Measurements from ENCODE around the gene THOC7. TPM values are rescaled to one million over a fixed set of nuclear protein-coding genes. Genes with fewer than 3 reads are reported as not detected.

Gene THOC7
- total and polyA plus RNA-seq, 5 donors from 2014 or later, result 37.3 to 96.7 (median 75.6) TPM

DNA sequence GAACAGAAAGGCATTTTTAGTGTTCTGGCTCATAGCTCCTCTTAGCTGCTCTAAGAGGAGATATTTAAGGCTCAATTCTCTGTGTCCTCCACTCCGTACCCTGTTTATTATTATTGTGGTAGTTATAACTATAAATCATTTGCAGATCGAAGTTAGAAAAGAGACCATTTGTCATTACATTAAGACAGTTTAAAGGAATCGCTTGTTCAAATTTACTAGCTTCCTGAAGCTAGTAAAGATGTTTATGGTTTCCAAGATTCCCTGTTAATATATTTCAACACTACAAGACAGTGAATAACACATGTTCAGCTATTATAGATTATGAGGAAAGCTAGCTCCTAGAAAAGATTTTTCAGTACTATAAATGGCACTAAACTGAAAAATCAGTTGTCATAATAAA, 12.7 kb upstream of the THOC7 start:
- Histone ChIP-seq H3K9me3 (ENCODE audit: control insufficient read depth in 2 of 2, low read length in 2 of 2) (no peaks in the 10 kb centered on the region), H3K36me3 (ENCODE audit: control insufficient read depth, insufficient read depth, low read length) (peaks cover 4% of the 10 kb centered on the region), H3K4me1 (ENCODE audit: control insufficient read depth, insufficient read depth, low read length, poor library complexity, severe bottlenecking) (peaks cover 20% of the 10 kb centered on the region), H3K4me3 (ENCODE audit: low read depth, low read length) (no peak overlapping the region), H3K27me3 (ENCODE audit: control insufficient read depth, insufficient read depth, low read length) (no peaks in the 10 kb centered on the region), H3K27ac (ENCODE audit: insufficient read depth, low read length, poor library complexity, severe bottlenecking) (no peak overlapping the region)
- peaks cover 0 to 1% (median 0%) of the 10 kb centered on the region in 7 donors for H3K9me3 Mint-ChIP-seq
- ATAC-seq (ENCODE audit: low read depth in 2 of 2), result no peak
- no peaks in the 10 kb centered on the region for H3K27me3 Mint-ChIP-seq
- peaks cover 52 to 79% (median 61%) of the 10 kb centered on the region in 4 donors for H3K4me1 Mint-ChIP-seq
- no peak for DNase-seq
- H3K27ac Mint-ChIP-seq, result no peak overlapping the region
- no peaks in the 10 kb centered on the region for H3K36me3 Mint-ChIP-seq
- no peak overlapping the region for H3K4me3 Mint-ChIP-seq

DNA sequence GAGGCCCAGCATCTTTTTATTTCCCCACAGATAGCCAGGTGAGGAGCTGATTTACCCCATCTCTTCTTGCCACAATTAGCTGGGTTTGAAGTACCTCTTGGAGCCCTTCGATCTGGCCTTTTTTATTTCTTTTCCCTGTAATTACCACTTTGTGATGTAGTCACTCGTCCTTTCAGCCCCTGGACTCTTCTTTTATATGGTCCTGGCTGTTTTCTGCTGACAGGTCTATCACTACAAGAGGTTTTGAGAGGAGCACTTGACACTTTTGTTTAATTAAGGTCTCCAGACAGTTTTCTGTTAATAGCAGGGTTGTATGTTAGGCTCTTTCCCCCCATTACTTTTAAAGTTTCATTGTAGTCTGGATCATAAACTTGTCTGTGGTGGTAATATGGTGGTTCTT, 11.9 kb upstream of the THOC7 start:
- no peaks in the 10 kb centered on the region for H3K9me3 Mint-ChIP-seq
- peaks cover 53 to 77% (median 61%) of the 10 kb centered on the region in 4 donors for H3K4me1 Mint-ChIP-seq
- ATAC-seq (ENCODE audit: low read depth in 2 of 2) (no peak), DNase-seq (no peak)
- Histone ChIP-seq H3K4me1 (ENCODE audit: control insufficient read depth, insufficient read depth, low read length, poor library complexity, severe bottlenecking) (peaks cover 20% of the 10 kb centered on the region), H3K9me3 (ENCODE audit: control insufficient read depth in 2 of 2, low read length in 2 of 2) (no peaks in the 10 kb centered on the region), H3K36me3 (ENCODE audit: control insufficient read depth, insufficient read depth, low read length) (peaks cover 4% of the 10 kb centered on the region), H3K27ac (ENCODE audit: insufficient read depth, low read length, poor library complexity, severe bottlenecking) (no peak overlapping the region), H3K4me3 (ENCODE audit: low read depth, low read length) (no peak overlapping the region), H3K27me3 (ENCODE audit: control insufficient read depth, insufficient read depth, low read length) (no peaks in the 10 kb centered on the region)
- no peaks in the 10 kb centered on the region for H3K36me3 Mint-ChIP-seq
- H3K27me3 Mint-ChIP-seq, result no peaks in the 10 kb centered on the region
- H3K27ac Mint-ChIP-seq, result peak overlapping the region; percentile 1 to 49 (median 38)
- H3K4me3 Mint-ChIP-seq, result peak overlapping the region in 1 of 4 donors; percentile 21

DNA sequence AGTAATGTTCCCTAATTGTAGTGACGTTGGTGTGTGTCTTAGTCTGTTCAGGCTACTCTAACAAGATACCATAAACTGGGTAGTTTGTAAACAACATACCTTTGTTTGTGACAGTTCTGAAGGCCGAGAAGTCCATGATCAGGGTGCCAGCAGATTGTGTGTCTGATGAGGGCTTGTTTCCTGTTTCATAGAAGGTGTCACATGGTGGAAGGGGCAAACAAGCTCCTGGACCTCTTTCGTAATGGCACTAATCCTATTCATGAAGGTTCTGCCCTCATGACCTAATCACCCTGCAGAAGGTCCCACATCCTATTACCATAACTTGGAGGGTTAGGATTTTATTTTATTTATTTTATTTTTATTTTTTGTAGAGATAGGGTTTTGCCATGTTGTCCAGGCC, 11.2 kb upstream of the THOC7 start:
- peaks cover 51 to 76% (median 60%) of the 10 kb centered on the region in 4 donors for H3K4me1 Mint-ChIP-seq

DNA sequence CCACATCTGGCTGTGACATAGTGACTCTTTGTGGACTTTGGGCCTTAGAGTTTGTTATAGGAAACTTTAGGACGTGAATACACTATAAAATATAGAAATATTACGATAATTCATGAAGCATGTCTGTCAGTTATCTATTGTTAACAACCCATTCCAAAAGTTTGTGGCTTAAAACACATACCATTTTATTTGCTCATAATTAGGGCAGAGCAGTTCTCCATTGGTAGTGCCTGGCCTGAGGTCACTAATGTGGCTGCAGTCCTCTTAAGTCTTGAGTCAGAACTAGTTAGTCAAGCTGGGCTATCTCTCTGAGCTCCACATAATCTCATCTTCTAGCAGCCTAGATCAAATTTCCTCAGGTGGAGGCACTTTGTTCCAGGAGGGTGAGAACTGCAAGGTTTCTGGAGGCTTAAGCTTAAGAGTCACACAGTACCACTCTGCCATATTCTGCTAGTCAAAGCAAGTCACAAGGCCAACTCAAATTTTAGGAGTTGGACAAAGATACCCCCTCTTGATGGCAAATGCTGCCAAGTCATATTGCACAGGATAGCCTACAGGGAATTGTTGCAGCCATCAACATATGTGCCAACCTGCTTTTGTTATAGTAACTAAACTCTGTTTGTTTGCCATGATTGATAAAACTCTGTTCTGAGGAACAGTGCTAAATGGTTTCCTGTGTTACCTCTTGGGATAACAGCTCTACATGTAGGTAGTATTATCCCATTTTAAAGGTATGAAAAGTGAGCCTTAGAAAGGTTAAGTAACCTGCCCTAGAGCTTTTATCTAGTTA, 8.7 kb upstream of the THOC7 start:
- no peaks in the 10 kb centered on the region for H3K27me3 Mint-ChIP-seq
- no peak overlapping the region for H3K27ac ChIP-seq (ENCODE audit: insufficient read depth, low read length, poor library complexity, severe bottlenecking)
- no peaks in the 10 kb centered on the region for H3K9me3 Mint-ChIP-seq
- peaks cover 4% of the 10 kb centered on the region for H3K36me3 ChIP-seq (ENCODE audit: control insufficient read depth, insufficient read depth, low read length)
- H3K4me1 ChIP-seq (ENCODE audit: control insufficient read depth, insufficient read depth, low read length, poor library complexity, severe bottlenecking), result peaks cover 5% of the 10 kb centered on the region
- ATAC-seq (ENCODE audit: low read depth in 2 of 2) (no peak), DNase-seq (no peak)
- no peaks in the 10 kb centered on the region for H3K36me3 Mint-ChIP-seq
- no peak overlapping the region for H3K27ac Mint-ChIP-seq
- H3K27me3 ChIP-seq (ENCODE audit: control insufficient read depth, insufficient read depth, low read length), result no peaks in the 10 kb centered on the region
- peaks cover 51 to 79% (median 62%) of the 10 kb centered on the region in 4 donors for H3K4me1 Mint-ChIP-seq
- H3K4me3 Mint-ChIP-seq, result no peak overlapping the region
- H3K4me3 ChIP-seq (ENCODE audit: low read depth, low read length), result no peak overlapping the region
- no peaks in the 10 kb centered on the region for H3K9me3 ChIP-seq (ENCODE audit: control insufficient read depth in 2 of 2, low read length in 2 of 2)

More for the DNA sequence above, 11.2 kb upstream of the THOC7 start:
- H3K36me3 Mint-ChIP-seq, result no peaks in the 10 kb centered on the region
- Histone ChIP-seq H3K9me3 (ENCODE audit: control insufficient read depth in 2 of 2, low read length in 2 of 2) (no peaks in the 10 kb centered on the region), H3K27me3 (ENCODE audit: control insufficient read depth, insufficient read depth, low read length) (no peaks in the 10 kb centered on the region), H3K27ac (ENCODE audit: insufficient read depth, low read length, poor library complexity, severe bottlenecking) (no peak overlapping the region), H3K4me1 (ENCODE audit: control insufficient read depth, insufficient read depth, low read length, poor library complexity, severe bottlenecking) (peaks cover 20% of the 10 kb centered on the region), H3K4me3 (ENCODE audit: low read depth, low read length) (no peak overlapping the region), H3K36me3 (ENCODE audit: control insufficient read depth, insufficient read depth, low read length) (peaks cover 4% of the 10 kb centered on the region)
- ATAC-seq (ENCODE audit: low read depth in 2 of 2), result no peak
- DNase-seq, result no peak
- no peaks in the 10 kb centered on the region for H3K9me3 Mint-ChIP-seq
- no peaks in the 10 kb centered on the region for H3K27me3 Mint-ChIP-seq
- no peak overlapping the region for H3K27ac Mint-ChIP-seq
- no peak overlapping the region for H3K4me3 Mint-ChIP-seq

DNA sequence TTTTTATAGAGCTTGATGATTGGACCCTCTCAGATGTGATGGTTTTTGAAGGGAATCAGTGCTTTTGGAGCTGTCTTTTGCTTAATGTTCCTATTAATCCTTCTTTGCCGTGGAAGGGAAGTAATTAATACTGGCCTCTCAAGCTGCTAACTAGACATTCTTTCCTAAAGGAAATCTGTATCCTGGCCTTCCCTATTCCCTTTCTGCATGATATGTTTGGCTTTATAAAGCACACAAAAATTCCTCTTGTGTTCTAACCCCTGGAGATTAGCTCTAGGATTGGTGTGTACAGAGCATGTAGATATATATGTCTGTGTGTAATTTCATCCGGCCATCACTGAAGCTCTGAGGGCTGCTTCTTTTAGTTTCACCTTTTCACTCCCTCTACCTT, 7.0 kb upstream of the THOC7 start:
- H3K27ac Mint-ChIP-seq, result no peak overlapping the region

DNA sequence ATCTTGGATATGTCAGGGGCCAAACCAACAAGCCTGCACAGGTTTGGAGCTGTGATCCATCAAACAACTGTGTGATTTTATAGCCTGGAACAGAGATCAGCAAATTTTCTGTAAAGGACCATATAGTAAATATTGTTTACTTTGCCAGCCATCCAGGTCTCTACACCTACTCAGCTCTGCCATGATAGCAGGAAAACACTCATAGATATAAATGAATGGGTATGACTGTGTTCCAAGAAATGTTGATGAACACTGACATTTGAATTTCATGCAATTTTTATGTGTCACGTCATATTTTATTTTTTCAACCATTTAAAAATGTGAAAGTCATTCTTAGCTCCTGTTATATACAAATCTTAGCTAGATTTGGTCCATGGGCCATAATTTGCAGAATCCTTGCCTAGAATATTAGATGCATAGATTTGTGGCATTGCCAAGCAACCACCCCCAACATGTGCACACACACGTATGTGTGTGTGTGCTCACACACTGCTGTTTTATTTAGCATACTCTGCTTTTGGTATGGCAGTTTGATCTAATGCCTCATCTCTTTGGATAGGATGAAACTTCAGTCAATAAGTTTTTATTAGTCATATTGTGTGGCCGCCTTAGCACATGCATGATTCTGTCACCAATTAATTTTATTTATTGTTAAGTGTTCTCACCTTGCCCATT, 6.5 kb upstream of the THOC7 start:
- Mint-ChIP-seq H3K27ac (no peak overlapping the region), H3K4me3 (peak overlapping the region in 1 of 4 donors; percentile 10), H3K27me3 (no peaks in the 10 kb centered on the region), H3K4me1 (peaks cover 49 to 73% (median 59%) of the 10 kb centered on the region in 4 donors), H3K9me3 (no peaks in the 10 kb centered on the region), H3K36me3 (peaks cover 9% of the 10 kb centered on the region)
- ATAC-seq (ENCODE audit: low read depth in 2 of 2), result no peak
- Histone ChIP-seq H3K36me3 (ENCODE audit: control insufficient read depth, insufficient read depth, low read length) (peaks cover 4% of the 10 kb centered on the region), H3K27ac (ENCODE audit: insufficient read depth, low read length, poor library complexity, severe bottlenecking) (no peak overlapping the region), H3K4me1 (ENCODE audit: control insufficient read depth, insufficient read depth, low read length, poor library complexity, severe bottlenecking) (peaks cover 5% of the 10 kb centered on the region), H3K4me3 (ENCODE audit: low read depth, low read length) (no peak overlapping the region), H3K9me3 (ENCODE audit: control insufficient read depth in 2 of 2, low read length in 2 of 2) (no peaks in the 10 kb centered on the region), H3K27me3 (ENCODE audit: control insufficient read depth, insufficient read depth, low read length) (no peaks in the 10 kb centered on the region)
- no peak for DNase-seq

More for the DNA sequence above, 7.0 kb upstream of the THOC7 start:
- Mint-ChIP-seq H3K9me3 (no peaks in the 10 kb centered on the region), H3K4me1 (peaks cover 48 to 74% (median 60%) of the 10 kb centered on the region in 4 donors), H3K36me3 (peaks cover 9% of the 10 kb centered on the region), H3K27me3 (no peaks in the 10 kb centered on the region), H3K4me3 (peak overlapping the region in 1 of 4 donors; percentile 29)
- Histone ChIP-seq H3K36me3 (ENCODE audit: control insufficient read depth, insufficient read depth, low read length) (peaks cover 4% of the 10 kb centered on the region), H3K27ac (ENCODE audit: insufficient read depth, low read length, poor library complexity, severe bottlenecking) (no peak overlapping the region), H3K4me1 (ENCODE audit: control insufficient read depth, insufficient read depth, low read length, poor library complexity, severe bottlenecking) (no peaks in the 10 kb centered on the region), H3K9me3 (ENCODE audit: control insufficient read depth in 2 of 2, low read length in 2 of 2) (no peaks in the 10 kb centered on the region), H3K4me3 (ENCODE audit: low read depth, low read length) (no peak overlapping the region), H3K27me3 (ENCODE audit: control insufficient read depth, insufficient read depth, low read length) (no peaks in the 10 kb centered on the region)
- ATAC-seq (ENCODE audit: low read depth in 2 of 2) (no peak), DNase-seq (no peak)

DNA sequence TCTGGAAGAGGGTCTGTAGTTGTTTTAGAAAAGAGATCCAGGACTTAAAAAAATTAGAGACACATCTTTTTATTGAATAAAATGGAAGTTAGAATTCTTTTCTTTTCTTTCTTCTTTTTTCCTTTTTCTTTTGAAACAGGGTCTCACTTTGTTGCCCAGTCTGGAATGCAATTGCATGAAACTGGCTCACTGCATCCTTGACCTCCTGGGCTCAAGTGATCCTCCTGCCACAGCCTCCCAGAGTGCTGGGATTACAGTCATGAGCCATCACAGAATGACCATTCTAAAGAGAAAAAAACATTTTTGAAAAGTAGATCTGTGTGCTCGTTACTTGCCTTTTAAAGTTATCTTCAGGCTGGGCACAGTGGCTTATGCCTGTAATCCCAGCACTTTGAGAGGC, 3.6 kb upstream of the THOC7 start:
- peaks cover 46 to 75% (median 57%) of the 10 kb centered on the region in 4 donors for H3K4me1 Mint-ChIP-seq
- H3K36me3 Mint-ChIP-seq, result peaks cover 9% of the 10 kb centered on the region
- H3K4me3 ChIP-seq (ENCODE audit: low read depth, low read length), result no peak overlapping the region
- H3K9me3 Mint-ChIP-seq, result no peaks in the 10 kb centered on the region
- ATAC-seq (ENCODE audit: low read depth in 2 of 2) (no peak), DNase-seq (no peak)
- H3K27ac ChIP-seq (ENCODE audit: insufficient read depth, low read length, poor library complexity, severe bottlenecking), result no peak overlapping the region
- peaks cover 23% of the 10 kb centered on the region for H3K4me1 ChIP-seq (ENCODE audit: control insufficient read depth, insufficient read depth, low read length, poor library complexity, severe bottlenecking)
- H3K9me3 ChIP-seq (ENCODE audit: control insufficient read depth in 2 of 2, low read length in 2 of 2), result no peaks in the 10 kb centered on the region
- H3K4me3 Mint-ChIP-seq, result peak overlapping the region in 1 of 4 donors; percentile 66
- no peaks in the 10 kb centered on the region for H3K27me3 Mint-ChIP-seq
- H3K27ac Mint-ChIP-seq, result peak overlapping the region in 2 of 3 donors; percentile 39 to 76
- no peaks in the 10 kb centered on the region for H3K27me3 ChIP-seq (ENCODE audit: control insufficient read depth, insufficient read depth, low read length)
- no peaks in the 10 kb centered on the region for H3K36me3 ChIP-seq (ENCODE audit: control insufficient read depth, insufficient read depth, low read length)

All from CD4-positive, CD25-positive, alpha-beta regulatory T cell (primary cell).